Liver (tissue), 3 donors: ENCODE results near the gene TFB2M.

Experiments
- CTCF ChIP-seq: fragments of 150-350 bp; IDR thresholded peaks from 2 replicates; pipeline ENCODE4 v1.5.1; 2017; ENCODE audit warnings: improper control_type of control experiment, low read depth, low read length; ENCODE audit not compliant: missing input control
- JUND ChIP-seq, 2 donors: IDR thresholded peaks; 2 replicates each; pipeline ENCODE4 v1.6.1; 2016; ENCODE audit warnings: antibody characterized with exemption in 2 of 2
- RAD21 ChIP-seq, 2 donors: IDR thresholded peaks; 2 replicates each; pipeline ENCODE4 v1.6.1; 2016; ENCODE audit warnings: antibody characterized with exemption in 2 of 2, mild to moderate bottlenecking in 2 of 2
- donor health status: healthy.
- donor health status: healthy.

GRCh38 chr1:246517391-246517790, 48.7 kb downstream of the TFB2M start:
- TF ChIP-seq CTCF: no peak
- TF ChIP-seq JUND (IDR thresholded peaks at IDR 0.05): no peak
- TF ChIP-seq RAD21 (IDR thresholded peaks at IDR 0.05): no peak
